Uterus (tissue), 4 donors: ENCODE measurements around the gene SCGB3A2. TPM values are rescaled to one million over a fixed set of nuclear protein-coding genes. Genes with fewer than 3 reads are reported as not detected.

ENCODE experiments used
- DNase-seq, 2 donors: peaks; one replicate each; pipeline ENCODE4 v3.0.0-alpha.2; 2019 to 2020
- H3K27ac ChIP-seq, 2 donors: fragments of 200-600 bp; sonication (generic); 1 replicate in 1 of 2; 2 replicates in 1 of 2; pipeline ENCODE4 v1.5.1; 2016 to 2018
- H3K27me3 ChIP-seq, 2 donors: fragments of 200-600 bp; sonication (generic); one replicate each; pipeline ENCODE4 v1.5.1; 2018 to 2019; ENCODE audit warnings: control low read depth in 1 of 2
- H3K36me3 ChIP-seq, 2 donors: fragments of 200-600 bp; sonication (generic); one replicate each; pipeline ENCODE4 v1.5.1; 2019; ENCODE audit warnings: control low read depth in 1 of 2
- H3K4me1 ChIP-seq, 2 donors: fragments of 200-600 bp; sonication (generic); one replicate each; pipeline ENCODE4 v1.5.1; 2018 to 2019; ENCODE audit warnings: control low read depth in 1 of 2
- H3K4me3 ChIP-seq, 2 donors: fragments of 200-600 bp; sonication (generic); 1 replicate in 1 of 2; 2 replicates in 1 of 2; pipeline ENCODE4 v1.5.1; 2018 to 2019; ENCODE audit warnings: mild to moderate bottlenecking in 1 of 2
- H3K9me3 ChIP-seq, 2 donors: fragments of 200-600 bp; sonication (generic); one replicate each; pipeline ENCODE4 v1.5.1; 2019; ENCODE audit warnings: control low read depth in 1 of 2
- POLR2A ChIP-seq, 2 donors: fragments of 450-650 bp; IDR thresholded peaks; one replicate each; pipeline ENCODE4 v1.6.1; 2016; ENCODE audit warnings: antibody characterized with exemption in 2 of 2, mild to moderate bottlenecking in 1 of 2, moderate library complexity in 1 of 2
- intact Hi-C: fragments of 100-400 bp; cut with DNase I; formaldehyde crosslinking; loops from one replicate; pipeline ENCODE4 v1.15.1; 2023; ENCODE audit warnings: low total_unique reads
- total RNA-seq, 4 donors: library from RNA; depleted of rRNA in 3 of 4; stranded (reverse); fragments of >200 nt in 3 of 4; gene quantifications; one replicate each; pipeline versions ENCODE4 v1.1.0 to v1.2.4, GENCODE V29; 2014 to 2023
- TF ChIP-seq, protein P1 (sequence below), 4 experiments: fragments of 200-600 bp in 2 of 4; fragments of 450-650 bp in 2 of 4; sonication (generic) in 2 of 4; IDR thresholded peaks; one replicate each; pipeline ENCODE4 v1.5.1; 2016 to 2019; ENCODE audit warnings: antibody characterized with exemption in 4 of 4, mild to moderate bottlenecking in 2 of 4, moderate library complexity in 1 of 4
- donor health status: DM: yes; HTN: yes; CAD: no.

SCGB3A2 gene
- total RNA-seq, 4 donors from 2014 or later = not detected

DNA sequence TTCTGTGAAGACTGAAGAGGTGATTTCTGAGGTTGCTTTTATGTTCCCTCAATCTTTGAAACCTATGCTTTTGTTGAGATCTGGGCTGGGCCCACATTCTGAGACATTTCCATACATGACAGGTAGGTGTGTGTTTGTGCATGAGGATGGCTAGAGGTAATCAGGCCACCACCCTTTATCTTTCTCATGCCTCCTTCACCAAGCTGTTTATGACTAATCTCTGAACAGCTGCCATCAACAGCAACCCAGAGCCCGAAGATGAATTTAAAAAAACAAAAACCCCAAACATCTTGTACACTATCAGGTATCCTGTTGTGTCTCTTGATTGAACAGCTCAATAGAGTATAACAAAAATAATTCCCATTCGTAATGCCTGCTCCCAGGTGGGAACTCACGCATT, 40.4 kb downstream of the SCGB3A2 start:
- no peaks in the 10 kb centered on the region for H3K36me3 ChIP-seq
- H3K4me3 ChIP-seq = no peak overlapping the region
- DNase-seq = no peak
- no peak overlapping the region for H3K27ac ChIP-seq
- no peaks in the 10 kb centered on the region for H3K27me3 ChIP-seq
- no peaks in the 10 kb centered on the region for H3K4me1 ChIP-seq
- intact Hi-C loops = no loop called here
- TF ChIP-seq, protein P1, sequence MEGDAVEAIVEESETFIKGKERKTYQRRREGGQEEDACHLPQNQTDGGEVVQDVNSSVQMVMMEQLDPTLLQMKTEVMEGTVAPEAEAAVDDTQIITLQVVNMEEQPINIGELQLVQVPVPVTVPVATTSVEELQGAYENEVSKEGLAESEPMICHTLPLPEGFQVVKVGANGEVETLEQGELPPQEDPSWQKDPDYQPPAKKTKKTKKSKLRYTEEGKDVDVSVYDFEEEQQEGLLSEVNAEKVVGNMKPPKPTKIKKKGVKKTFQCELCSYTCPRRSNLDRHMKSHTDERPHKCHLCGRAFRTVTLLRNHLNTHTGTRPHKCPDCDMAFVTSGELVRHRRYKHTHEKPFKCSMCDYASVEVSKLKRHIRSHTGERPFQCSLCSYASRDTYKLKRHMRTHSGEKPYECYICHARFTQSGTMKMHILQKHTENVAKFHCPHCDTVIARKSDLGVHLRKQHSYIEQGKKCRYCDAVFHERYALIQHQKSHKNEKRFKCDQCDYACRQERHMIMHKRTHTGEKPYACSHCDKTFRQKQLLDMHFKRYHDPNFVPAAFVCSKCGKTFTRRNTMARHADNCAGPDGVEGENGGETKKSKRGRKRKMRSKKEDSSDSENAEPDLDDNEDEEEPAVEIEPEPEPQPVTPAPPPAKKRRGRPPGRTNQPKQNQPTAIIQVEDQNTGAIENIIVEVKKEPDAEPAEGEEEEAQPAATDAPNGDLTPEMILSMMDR (IDR thresholded peaks at IDR 0.05) = no peak
- no peak for TF ChIP-seq POLR2A (IDR thresholded peaks at IDR 0.05)
- H3K9me3 ChIP-seq = no peaks in the 10 kb centered on the region

DNA sequence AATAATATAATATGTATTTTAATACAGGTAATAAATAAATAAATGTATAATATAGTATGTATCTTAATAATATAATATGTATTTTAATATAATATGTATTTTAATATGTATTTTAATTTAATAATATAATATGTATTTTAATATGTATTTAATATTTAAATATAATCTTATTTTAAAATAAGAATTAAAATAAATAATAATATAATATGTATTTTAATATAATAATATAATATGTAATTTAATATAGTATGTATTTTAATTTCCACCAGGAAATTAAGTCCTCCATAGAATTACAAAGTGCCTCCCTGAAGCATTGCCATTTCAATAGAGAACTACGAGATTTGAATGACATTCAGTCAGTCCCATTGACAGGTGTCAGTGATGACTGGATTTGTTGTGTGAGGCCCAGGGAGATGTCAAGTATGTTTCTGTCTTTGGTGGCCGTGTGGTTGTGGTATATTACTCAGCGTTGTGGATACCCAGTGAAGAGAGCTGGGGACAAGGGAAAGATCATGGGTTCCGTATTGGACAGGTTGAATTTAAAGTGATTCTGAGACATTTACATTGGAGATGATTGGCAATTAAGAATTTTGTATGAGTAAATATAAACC, 42.0 kb downstream of the SCGB3A2 start:
- no peak overlapping the region for H3K4me3 ChIP-seq
- no peaks in the 10 kb centered on the region for H3K27me3 ChIP-seq
- intact Hi-C loops = no loop called here
- no peak for DNase-seq
- no peaks in the 10 kb centered on the region for H3K9me3 ChIP-seq
- no peaks in the 10 kb centered on the region for H3K36me3 ChIP-seq
- TF ChIP-seq, protein P1 (IDR thresholded peaks at IDR 0.05) = no peak
- TF ChIP-seq POLR2A (IDR thresholded peaks at IDR 0.05) = no peak
- H3K27ac ChIP-seq = no peak overlapping the region
- no peaks in the 10 kb centered on the region for H3K4me1 ChIP-seq

DNA sequence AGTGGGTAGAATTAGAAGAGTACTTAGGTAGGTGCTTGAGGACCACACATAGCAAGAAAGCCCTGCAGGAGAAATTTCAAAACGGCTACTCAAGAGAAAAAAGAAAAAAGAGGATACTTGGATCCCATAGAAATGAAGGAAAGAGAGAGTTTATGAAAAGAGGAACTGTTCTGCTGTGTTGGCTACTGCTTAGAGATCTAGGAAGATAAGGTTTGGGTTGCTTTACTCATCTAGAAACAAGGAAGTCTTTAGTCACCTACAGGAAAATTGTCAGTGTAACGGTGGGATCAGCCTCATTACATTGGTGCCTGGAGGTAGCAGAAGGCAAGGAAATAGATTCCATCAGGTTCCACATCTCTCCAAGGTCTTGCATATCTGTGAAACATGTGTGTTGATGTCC, 42.6 kb downstream of the SCGB3A2 start:
- Histone ChIP-seq H3K4me1 (no peaks in the 10 kb centered on the region), H3K27me3 (no peaks in the 10 kb centered on the region), H3K4me3 (no peak overlapping the region), H3K9me3 (no peaks in the 10 kb centered on the region), H3K36me3 (no peaks in the 10 kb centered on the region), H3K27ac (no peak overlapping the region)
- intact Hi-C loops = no loop called here
- DNase-seq = no peak
- TF ChIP-seq, protein P1 (IDR thresholded peaks at IDR 0.05) = no peak
- TF ChIP-seq POLR2A (IDR thresholded peaks at IDR 0.05) = no peak

DNA sequence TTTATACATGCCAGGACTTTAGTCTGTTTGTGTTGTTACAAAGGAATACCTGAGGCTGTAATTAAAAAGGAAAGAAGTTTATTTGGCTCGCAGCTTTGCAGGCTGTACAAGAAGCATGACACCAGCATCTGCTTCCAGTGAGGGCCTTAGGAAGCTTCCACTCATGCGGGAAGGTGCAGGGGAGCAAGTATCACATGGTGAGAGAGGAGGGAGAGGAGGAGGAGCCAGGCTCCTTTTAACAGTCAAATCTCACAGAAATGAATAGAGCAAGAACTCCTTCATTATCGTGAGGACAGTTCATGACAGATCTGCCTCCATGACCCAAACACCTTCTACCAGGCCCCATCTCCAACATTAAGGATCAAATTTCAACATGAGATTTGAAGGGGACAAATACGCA, 46.5 kb downstream of the SCGB3A2 start:
- intact Hi-C loops = no loop called here
- Histone ChIP-seq H3K4me3 (no peak overlapping the region), H3K4me1 (no peaks in the 10 kb centered on the region), H3K9me3 (no peaks in the 10 kb centered on the region), H3K27ac (no peak overlapping the region), H3K27me3 (no peaks in the 10 kb centered on the region), H3K36me3 (no peaks in the 10 kb centered on the region)
- DNase-seq = no peak
- TF ChIP-seq, protein P1 (IDR thresholded peaks at IDR 0.05) = no peak
- TF ChIP-seq POLR2A (IDR thresholded peaks at IDR 0.05) = no peak

DNA sequence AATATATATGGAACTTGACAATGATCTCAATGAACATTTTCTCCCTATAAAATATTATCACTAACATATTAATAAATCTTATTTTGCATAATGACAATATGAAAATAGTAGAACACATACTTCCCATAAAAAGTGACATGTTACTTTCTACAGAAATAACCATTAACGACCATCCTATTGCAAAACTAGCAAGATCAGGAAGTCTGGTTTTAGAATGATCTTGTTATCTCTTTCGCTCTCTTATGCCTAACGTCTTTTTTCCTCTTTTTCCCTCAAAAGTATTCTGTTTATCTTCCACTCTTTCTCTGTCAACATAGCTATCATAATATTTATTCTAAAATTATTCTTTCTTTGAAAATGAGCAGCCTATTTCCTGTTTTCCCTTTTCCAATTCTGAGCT, 49.4 kb downstream of the SCGB3A2 start:
- intact Hi-C loops = no loop called here
- Histone ChIP-seq H3K4me1 (no peaks in the 10 kb centered on the region), H3K27ac (no peak overlapping the region), H3K9me3 (no peaks in the 10 kb centered on the region), H3K27me3 (no peaks in the 10 kb centered on the region), H3K36me3 (no peaks in the 10 kb centered on the region), H3K4me3 (no peak overlapping the region)
- no peak for DNase-seq
- no peak for TF ChIP-seq POLR2A (IDR thresholded peaks at IDR 0.05)
- TF ChIP-seq, protein P1 (IDR thresholded peaks at IDR 0.05) = no peak
